LNCaP clone FGC (cell line): ENCODE measurements around the gene RALGPS1.

Source experiments
- DNase-seq: peaks from one replicate; pipeline ENCODE4 v3.0.0-alpha.2; 2011; ENCODE audit warnings: low read depth
- H3K4me3 ChIP-seq: 2 replicates; pipeline ENCODE4 v1.5.1; 2011; ENCODE audit warnings: mild to moderate bottlenecking, low read depth, low read length, control low read depth
- CTCF ChIP-seq: IDR thresholded peaks from 2 replicates; pipeline ENCODE4 v1.5.1; 2012; ENCODE audit warnings: mild to moderate bottlenecking; ENCODE audit not compliant: control insufficient read depth, insufficient read depth; ENCODE audit errors: extremely low read depth

Gene RALGPS1

GRCh38 chr9:127179633-127180441, 265.3 kb downstream of the RALGPS1 start:
- DNase-seq: no peak
- H3K4me3 ChIP-seq: no peak overlapping the region
- no peak for TF ChIP-seq CTCF

GRCh38 chr9:127180457-127181314, 266.1 kb downstream of the RALGPS1 start:
- no peak overlapping the region for H3K4me3 ChIP-seq
- TF ChIP-seq CTCF: no peak
- DNase-seq: no peak

- TF ChIP-seq CTCF: no peak
Observed at GRCh38 chr9:127181315-127181580, 266.7 kb downstream of the RALGPS1 start.

GRCh38 chr9:127181595-127182190, 267.1 kb downstream of the RALGPS1 start:
- no peak for DNase-seq
- no peak overlapping the region for H3K4me3 ChIP-seq
- no peak for TF ChIP-seq CTCF

More at GRCh38 chr9:127181315-127181580, 266.7 kb downstream of the RALGPS1 start:
- no peak overlapping the region for H3K4me3 ChIP-seq
- DNase-seq: no peak

GRCh38 chr9:127182901-127183746, 268.5 kb downstream of the RALGPS1 start:
- no peak for TF ChIP-seq CTCF
- DNase-seq: no peak
- H3K4me3 ChIP-seq: no peak overlapping the region

GRCh38 chr9:127183814-127184582, 269.4 kb downstream of the RALGPS1 start:
- DNase-seq: no peak
- no peak for TF ChIP-seq CTCF
- no peak overlapping the region for H3K4me3 ChIP-seq
